GM13976 (cell line): ENCODE measurements around the gene RAET1E.
"Not testable (repeated sequence)": the region's sequence is repeated elsewhere in the genome, so short reads cannot be mapped to it uniquely, and the experiment has no call there.

ENCODE experiments used
- DNase-seq: peaks from one replicate; pipeline ENCODE4 v3.0.0; 2012; ENCODE audit warnings: low spot score
- in situ Hi-C: fragments of 300-500 bp; cut with MboI; formaldehyde crosslinking; loops from one replicate; pipeline ENCODE4 v1.12.0; 2022; ENCODE audit warnings: low sequenced_read_pairs, mixed read lengths, inconsistent platforms; ENCODE audit not compliant: unreplicated experiment
- TF ChIP-seq, protein P1 (sequence below): IDR thresholded peaks from 2 replicates; pipeline ENCODE4 v1.5.1; 2012; ENCODE audit warnings: borderline replicate concordance, mild to moderate bottlenecking; ENCODE audit not compliant: insufficient read depth; ENCODE audit errors: extremely low read depth, missing control alignments, control extremely low read depth

Gene RAET1E, protein sequence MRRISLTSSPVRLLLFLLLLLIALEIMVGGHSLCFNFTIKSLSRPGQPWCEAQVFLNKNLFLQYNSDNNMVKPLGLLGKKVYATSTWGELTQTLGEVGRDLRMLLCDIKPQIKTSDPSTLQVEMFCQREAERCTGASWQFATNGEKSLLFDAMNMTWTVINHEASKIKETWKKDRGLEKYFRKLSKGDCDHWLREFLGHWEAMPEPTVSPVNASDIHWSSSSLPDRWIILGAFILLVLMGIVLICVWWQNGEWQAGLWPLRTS

DNA sequence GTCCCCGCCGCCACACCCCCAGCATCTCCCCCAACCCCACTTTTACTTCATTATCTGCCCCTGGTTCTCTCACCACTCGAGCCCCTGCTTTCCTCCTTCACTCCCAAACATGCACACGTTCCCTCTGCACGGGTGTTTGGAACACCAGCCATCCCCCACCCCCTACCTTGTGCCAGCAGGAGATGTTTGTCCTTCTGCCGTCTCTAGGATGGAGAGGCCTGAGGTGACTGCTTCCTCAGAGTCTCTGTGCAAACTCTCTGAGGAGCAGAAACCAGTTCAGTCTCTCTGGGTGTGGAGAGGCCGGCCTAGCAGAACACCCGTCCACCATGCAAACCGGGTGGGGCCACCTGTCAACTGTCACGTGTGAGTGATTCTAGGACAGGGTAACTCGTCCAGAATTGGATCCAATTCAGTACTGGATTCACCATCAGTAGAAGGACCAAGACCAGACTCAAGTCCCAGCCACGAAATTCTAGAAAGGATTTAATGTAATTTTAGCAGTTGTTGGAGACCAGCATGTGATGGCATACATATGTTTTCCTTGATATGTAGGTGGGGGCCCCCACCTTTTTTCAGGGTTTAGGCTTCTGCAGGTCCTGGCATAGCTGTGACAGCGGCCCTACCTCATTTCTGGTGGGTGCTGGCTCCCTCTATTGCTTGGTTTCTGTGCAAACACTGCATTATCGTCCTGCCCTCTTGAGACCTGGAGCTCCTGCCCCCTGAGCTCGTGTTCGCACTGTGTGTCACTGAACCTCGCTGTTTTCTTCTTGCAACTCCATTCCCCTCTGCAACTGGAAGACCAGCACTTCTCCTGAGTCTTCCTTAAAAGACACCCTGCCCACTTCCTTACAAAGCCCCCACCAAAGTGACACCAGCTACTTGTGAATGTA lies at the start of gene RAET1E:
Gene RAET1E (minus strand): TSS at position 259 of the 890 bp plus-strand sequence. CDS start 7,212 bp downstream, outside the sequence.
- no peak for DNase-seq
- TF ChIP-seq, protein P1, sequence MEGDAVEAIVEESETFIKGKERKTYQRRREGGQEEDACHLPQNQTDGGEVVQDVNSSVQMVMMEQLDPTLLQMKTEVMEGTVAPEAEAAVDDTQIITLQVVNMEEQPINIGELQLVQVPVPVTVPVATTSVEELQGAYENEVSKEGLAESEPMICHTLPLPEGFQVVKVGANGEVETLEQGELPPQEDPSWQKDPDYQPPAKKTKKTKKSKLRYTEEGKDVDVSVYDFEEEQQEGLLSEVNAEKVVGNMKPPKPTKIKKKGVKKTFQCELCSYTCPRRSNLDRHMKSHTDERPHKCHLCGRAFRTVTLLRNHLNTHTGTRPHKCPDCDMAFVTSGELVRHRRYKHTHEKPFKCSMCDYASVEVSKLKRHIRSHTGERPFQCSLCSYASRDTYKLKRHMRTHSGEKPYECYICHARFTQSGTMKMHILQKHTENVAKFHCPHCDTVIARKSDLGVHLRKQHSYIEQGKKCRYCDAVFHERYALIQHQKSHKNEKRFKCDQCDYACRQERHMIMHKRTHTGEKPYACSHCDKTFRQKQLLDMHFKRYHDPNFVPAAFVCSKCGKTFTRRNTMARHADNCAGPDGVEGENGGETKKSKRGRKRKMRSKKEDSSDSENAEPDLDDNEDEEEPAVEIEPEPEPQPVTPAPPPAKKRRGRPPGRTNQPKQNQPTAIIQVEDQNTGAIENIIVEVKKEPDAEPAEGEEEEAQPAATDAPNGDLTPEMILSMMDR, result no peak
- in situ Hi-C loops, result no loop called here

DNA sequence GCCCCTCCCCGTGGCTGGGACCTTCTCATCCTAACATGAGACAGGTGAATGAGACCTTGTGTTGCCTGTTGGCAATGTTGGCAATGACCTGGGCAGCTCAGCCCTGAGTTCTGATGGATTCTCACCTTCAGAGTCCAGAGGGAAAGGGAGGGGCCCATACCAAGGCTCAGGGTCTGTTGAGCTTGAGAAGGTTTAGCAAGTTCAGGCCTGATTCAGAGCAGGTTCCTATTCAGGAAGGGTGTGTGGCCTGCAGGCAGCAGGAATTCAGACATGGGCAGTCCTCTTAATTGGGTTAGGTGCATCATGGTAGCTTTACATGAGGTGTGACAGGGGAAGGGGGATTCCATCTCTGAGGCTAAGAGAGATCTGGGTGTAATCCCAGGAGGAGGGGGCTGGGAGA lies 49.6 kb upstream of the RAET1E start:
- DNase-seq, in situ Hi-C loops: not testable (repeated sequence)

DNA sequence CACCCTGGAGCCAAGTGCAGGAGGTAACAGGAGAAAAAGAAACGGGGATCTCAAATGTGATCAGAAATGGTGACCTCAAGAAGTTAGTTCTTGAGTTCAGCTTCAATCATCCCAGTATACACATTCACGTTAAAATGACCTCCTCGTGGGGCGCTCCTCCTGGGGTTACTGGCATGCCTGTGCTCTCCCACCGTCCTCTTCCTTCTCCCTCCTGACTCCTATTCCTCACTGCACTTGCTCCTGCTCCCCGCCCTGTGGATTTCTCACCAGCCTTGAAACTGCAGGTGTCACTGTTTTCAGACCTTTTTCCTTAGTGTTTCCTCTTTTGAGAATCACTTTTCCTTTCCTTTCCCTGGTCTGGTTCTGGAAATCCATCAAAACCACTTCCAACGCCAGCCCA lies 48.7 kb upstream of the RAET1E start:
- DNase-seq, in situ Hi-C loops: not testable (repeated sequence)

DNA sequence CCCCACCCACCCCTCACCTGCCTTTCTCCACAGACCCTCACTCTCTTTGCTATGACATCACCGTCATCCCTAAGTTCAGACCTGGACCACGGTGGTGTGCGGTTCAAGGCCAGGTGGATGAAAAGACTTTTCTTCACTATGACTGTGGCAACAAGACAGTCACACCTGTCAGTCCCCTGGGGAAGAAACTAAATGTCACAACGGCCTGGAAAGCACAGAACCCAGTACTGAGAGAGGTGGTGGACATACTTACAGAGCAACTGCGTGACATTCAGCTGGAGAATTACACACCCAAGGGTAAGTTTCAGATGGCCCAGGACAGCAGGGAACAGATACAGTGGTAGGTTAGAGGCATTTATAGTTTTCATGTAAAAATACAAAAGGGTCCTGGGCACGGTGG lies 47.4 kb upstream of the RAET1E start:
- DNase-seq, in situ Hi-C loops: not testable (repeated sequence)

DNA sequence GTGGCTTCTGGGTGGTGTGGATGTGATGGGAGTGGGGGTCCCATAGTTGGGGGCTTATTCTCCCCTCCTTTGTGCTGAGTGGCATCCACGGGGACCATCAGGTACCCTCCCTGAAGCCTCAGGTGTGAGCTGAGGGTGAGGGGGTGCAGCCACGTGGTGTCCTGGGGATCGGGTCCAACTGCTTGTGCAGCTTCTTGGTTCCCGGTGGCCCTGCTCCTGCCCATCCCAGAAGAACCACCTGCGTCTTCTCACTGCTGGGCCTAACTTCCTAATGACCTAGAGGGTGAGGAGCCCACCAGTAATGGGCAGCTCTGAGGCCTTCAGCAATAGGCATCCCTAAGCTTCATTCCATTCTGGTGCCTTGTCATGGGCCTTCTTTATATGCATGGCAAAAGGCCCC lies 45.4 kb upstream of the RAET1E start:
- DNase-seq, in situ Hi-C loops: not testable (repeated sequence)

DNA sequence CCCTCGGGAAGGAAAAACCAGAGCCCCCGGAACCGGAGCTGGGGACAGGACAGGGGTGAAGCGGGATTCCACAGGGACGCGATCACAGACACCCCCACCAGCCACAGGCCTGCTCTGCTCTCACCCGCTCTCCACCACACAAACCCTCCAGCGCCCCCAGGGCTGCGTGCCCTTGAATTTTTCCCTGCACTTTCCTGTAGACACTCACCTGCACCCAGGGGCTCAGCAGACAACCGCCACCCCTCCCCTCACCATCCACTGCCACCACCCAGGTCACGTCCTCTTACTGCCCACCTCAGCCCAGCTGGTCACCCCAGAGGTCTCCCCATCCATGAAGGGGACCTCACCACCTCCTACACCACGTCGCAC lies 44.5 kb upstream of the RAET1E start:
- in situ Hi-C loops, result no loop called here
- DNase-seq, result no peak
- TF ChIP-seq, protein P1, result no peak

DNA sequence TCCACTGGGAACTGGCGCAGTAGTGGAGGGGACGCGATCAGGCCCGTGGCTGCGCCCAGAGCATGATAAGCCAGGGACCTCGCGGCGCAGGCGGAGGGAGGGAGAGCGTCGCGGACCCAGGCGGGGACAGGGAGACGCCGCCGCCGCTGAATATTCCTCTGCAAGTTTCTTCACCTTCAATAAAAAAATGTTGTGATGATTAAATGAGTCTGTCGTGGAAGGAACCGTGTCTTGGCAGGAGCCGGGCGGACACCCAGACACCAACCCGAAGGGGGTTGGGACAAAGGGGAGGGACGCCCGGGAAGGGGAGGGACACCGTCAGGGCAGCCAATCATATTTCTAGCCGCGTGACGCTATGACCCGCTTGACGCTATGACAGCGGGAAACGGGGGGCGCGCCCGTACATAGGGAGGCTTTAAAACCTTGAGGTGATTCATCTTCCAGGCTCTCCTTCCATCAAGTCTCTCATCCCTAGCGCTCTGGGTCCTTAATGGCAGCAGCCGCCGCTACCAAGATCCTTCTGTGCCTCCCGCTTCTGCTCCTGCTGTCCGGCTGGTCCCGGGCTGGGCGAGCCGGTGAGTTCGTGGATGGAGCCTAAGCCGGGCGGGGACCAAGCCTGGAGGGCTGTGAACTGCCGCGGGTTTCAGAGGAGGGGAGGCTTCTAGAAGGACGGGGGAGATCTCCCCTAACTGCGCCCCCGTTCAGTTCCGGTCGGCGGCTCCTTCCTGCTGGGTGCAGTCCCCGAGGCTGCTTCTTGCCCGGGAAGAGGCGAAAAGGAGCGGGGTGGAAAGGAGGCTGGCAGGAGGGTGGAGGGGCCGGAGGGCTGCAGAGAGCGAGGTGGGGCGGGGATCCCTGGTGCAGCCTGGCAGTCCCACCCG lies 43.9 kb upstream of the RAET1E start, which contains the start of gene ULBP2:
Gene ULBP2 (plus strand): TSS at position 432 of the 878 bp plus-strand sequence. CDS start 59 bp downstream, at position 491.
- peak; percentile 85 for DNase-seq
- in situ Hi-C loops, result no loop called here
- TF ChIP-seq, protein P1, result no peak

DNA sequence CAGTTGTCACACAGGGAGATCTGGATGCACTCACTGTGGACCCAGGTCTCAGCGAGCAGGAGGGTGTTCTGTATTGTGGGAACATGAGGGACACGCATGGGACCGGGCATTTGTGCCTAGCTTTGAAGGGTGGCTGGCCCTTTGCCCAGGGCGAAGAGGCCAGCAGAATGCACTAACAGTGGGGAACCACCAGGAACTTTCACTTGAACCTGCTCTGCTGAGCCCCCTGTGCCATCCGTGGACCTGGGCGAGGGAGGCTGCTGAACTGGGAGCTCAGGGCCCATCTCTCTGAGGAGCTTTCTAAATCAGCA lies 42.7 kb upstream of the RAET1E start:
- DNase-seq, result no peak
- in situ Hi-C loops, result no loop called here

More for the DNA sequence above, 42.7 kb upstream of the RAET1E start:
- TF ChIP-seq, protein P1, result no peak
